CD4-positive, alpha-beta T cell treated with Interferon alpha-2 for 1 hour (primary cell): ENCODE data around the gene POLR2L.
A peak's percentile ranks its signal among the peaks of the same experiment; 100 is the strongest.

Source experiments
- DNase-seq, 2 donors: peaks; one replicate each; pipeline ENCODE4 v3.0.0-alpha.2; 2020 to 2022

POLR2L gene

GRCh38 chr11:853682-854448 is 11.5 kb upstream of the POLR2L start:
- no peak for DNase-seq

GRCh38 chr11:852762-853161 is 10.4 kb upstream of the POLR2L start:
- DNase-seq = no peak

- no peak for DNase-seq
Measured at GRCh38 chr11:850775-851763, 8.7 kb upstream of the POLR2L start.

GRCh38 chr11:849951-850774 is 7.8 kb upstream of the POLR2L start:
- DNase-seq = no peak

- DNase-seq = peak in 1 of 2 donors; percentile 48
Measured at GRCh38 chr11:849104-849824, 6.9 kb upstream of the POLR2L start.

GRCh38 chr11:848380-848931 is 6.1 kb upstream of the POLR2L start:
- DNase-seq = peak; percentile 60 to 72

- no peak for DNase-seq
Measured at GRCh38 chr11:847876-848275, 5.5 kb upstream of the POLR2L start.

GRCh38 chr11:846496-847098 is 4.3 kb upstream of the POLR2L start:
- no peak for DNase-seq

- no peak for DNase-seq
Measured at GRCh38 chr11:845872-846495, 3.7 kb upstream of the POLR2L start.

GRCh38 chr11:844693-845644 is 2.6 kb upstream of the POLR2L start:
- DNase-seq = peak in 1 of 2 donors; percentile 45

GRCh38 chr11:843818-844692 is 1.7 kb upstream of the POLR2L start:
- peak in 1 of 2 donors; percentile 57 for DNase-seq

GRCh38 chr11:843086-843734 is 881 bp upstream of the POLR2L start:
- no peak for DNase-seq

- DNase-seq = no peak
Measured at GRCh38 chr11:841981-842369, 354 bp downstream of the POLR2L start.

- DNase-seq = no peak
Measured at GRCh38 chr11:839875-840617, 2.3 kb downstream of the POLR2L start.

GRCh38 chr11:839280-839623 is 3.1 kb downstream of the POLR2L start:
- no peak for DNase-seq

GRCh38 chr11:838441-839279 is 3.7 kb downstream of the POLR2L start:
- no peak for DNase-seq

- no peak for DNase-seq
Measured at GRCh38 chr11:837990-838307, 4.4 kb downstream of the POLR2L start.
